PC-3 (cell line): ENCODE results near the gene ZNF697. TPM values are rescaled to one million over a fixed set of nuclear protein-coding genes. Genes with fewer than 3 reads are reported as not detected.

Experiments
- ATAC-seq: fragments of 200-7000 bp; cut with Tn5 transposase; 2 replicates; pipeline ENCODE4 v1.9.1; 2020; ENCODE audit warnings: mild to moderate bottlenecking, moderate library complexity
- BruUV-seq: library from RNA; stranded (reverse); fragments of 400-500 nt; replicated peaks from 2 replicates; lab custom pipeline; 2021; lab: Mats Ljungman, UMichigan
- CTCF ChIA-PET: fragments of 300-600 bp; sonication (Branson Sonifier 250); formaldehyde crosslinking; loops from one replicate; lab custom pipeline; 2022; ENCODE audit warnings: antibody characterized with exemption; lab: Charles Lee
- POLR2A ChIA-PET: fragments of 300-600 bp; sonication (Branson Sonifier 250); formaldehyde crosslinking; loops from one replicate; lab custom pipeline; 2022; ENCODE audit warnings: antibody characterized with exemption; ENCODE audit not compliant: unreplicated experiment; lab: Charles Lee
- DNase-seq: peaks from one replicate; pipeline ENCODE4 v3.0.0-alpha.2; 2015
- H2AFZ ChIP-seq: fragments of 300-600 bp; sonication (generic); 2 replicates; pipeline ENCODE4 v1.6.0; 2016; ENCODE audit warnings: antibody characterized with exemption, low read length
- H3F3A ChIP-seq: fragments of 300-600 bp; sonication (generic); one replicate; pipeline ENCODE4 v1.6.0; 2017; ENCODE audit warnings: antibody characterized with exemption, low read length, control low read depth, mild to moderate bottlenecking; ENCODE audit not compliant: unreplicated experiment
- H3K27ac ChIP-seq: fragments of 300-600 bp; sonication (generic); 2 replicates; pipeline ENCODE4 v1.5.1; 2016; ENCODE audit warnings: mild to moderate bottlenecking, low read length
- H3K27me3 ChIP-seq: fragments of 300-600 bp; sonication (generic); 2 replicates; pipeline ENCODE4 v1.6.1; 2016; ENCODE audit warnings: low read length, mixed read lengths
- H3K36me3 ChIP-seq: fragments of 300-600 bp; sonication (generic); 2 replicates; pipeline ENCODE4 v1.6.1; 2016; ENCODE audit warnings: low read depth, mixed run types, low read length, mixed read lengths
- H3K4me1 ChIP-seq: fragments of 300-600 bp; sonication (generic); 2 replicates; pipeline ENCODE4 v1.5.1; 2016; ENCODE audit warnings: low read length; ENCODE audit not compliant: insufficient read depth
- H3K4me2 ChIP-seq: fragments of 300-600 bp; sonication (generic); 2 replicates; pipeline ENCODE4 v1.6.0; 2016; ENCODE audit warnings: low read length
- H3K4me3 ChIP-seq: fragments of 300-600 bp; sonication (generic); 2 replicates; pipeline ENCODE4 v1.5.1; 2016; ENCODE audit warnings: mild to moderate bottlenecking, low read length, mixed read lengths
- H3K79me2 ChIP-seq: fragments of 300-600 bp; sonication (generic); 2 replicates; pipeline ENCODE4 v1.6.1; 2017; ENCODE audit warnings: low read length, mixed read lengths
- H3K9ac ChIP-seq: fragments of 300-600 bp; sonication (generic); 2 replicates; pipeline ENCODE4 v1.6.0; 2016; ENCODE audit warnings: mild to moderate bottlenecking, low read length
- H3K9me2 ChIP-seq: fragments of 300-600 bp; sonication (generic); replicated peaks from 2 replicates; pipeline ENCODE4 v1.6.1; 2016; ENCODE audit warnings: mixed run types, low read length, mixed read lengths
- H3K9me3 ChIP-seq: fragments of 300-600 bp; sonication (generic); 2 replicates; pipeline ENCODE4 v1.6.1; 2016; ENCODE audit warnings: low read length, mixed read lengths
- H4K20me1 ChIP-seq: fragments of 300-600 bp; sonication (generic); 2 replicates; pipeline ENCODE4 v1.6.1; 2016; ENCODE audit warnings: low read length, mixed read lengths
- CTCF ChIP-seq: fragments of 300-600 bp; sonication (generic); conservative IDR thresholded peaks from 2 replicates; pipeline ENCODE4 v1.5.1; 2017; ENCODE audit warnings: antibody characterized with exemption, low read depth, mild to moderate bottlenecking, low read length
- EZH2 ChIP-seq: fragments of 300-600 bp; sonication (generic); IDR thresholded peaks from one replicate; pipeline ENCODE4 v1.6.1; 2017; ENCODE audit warnings: antibody characterized with exemption, mild to moderate bottlenecking, low read length; ENCODE audit not compliant: unreplicated experiment
- EZH2phosphoT487 ChIP-seq: fragments of 300-600 bp; sonication (generic); IDR thresholded peaks from 2 replicates; pipeline ENCODE4 v1.6.1; 2018; ENCODE audit warnings: mild to moderate bottlenecking, antibody characterized with exemption, low read length, borderline replicate concordance
- intact Hi-C: fragments of 100-400 bp; cut with micrococcal nuclease; formaldehyde crosslinking; loops from 2 replicates; pipeline ENCODE4 v1.9.0; 2023
- total RNA-seq: library from RNA; depleted of rRNA; stranded (reverse); fragments of >200 nt; gene quantifications from 2 replicates; pipeline ENCODE4 v1.2.3, GENCODE V29; 2014

ZNF697 gene
- total RNA-seq, 1 experiment from 2014 or later: 5.3 TPM

- H3K9ac ChIP-seq: no peak overlapping the region
- no TSS peak for BruUV-seq
- H3K27me3 ChIP-seq: no peaks in the 10 kb centered on the region
- no peaks in the 10 kb centered on the region for H3K9me2 ChIP-seq
- CTCF ChIA-PET: no interaction called here
- H3K79me2 ChIP-seq: no peaks in the 10 kb centered on the region
- TF ChIP-seq EZH2phosphoT487 (no peak), CTCF (no peak), EZH2 (no peak)
- H3F3A ChIP-seq: no peaks in the 10 kb centered on the region
- H2AFZ ChIP-seq: peak overlapping the region; percentile 29; the same call in 1 of the 2 replicates
- no peaks in the 10 kb centered on the region for H3K9me3 ChIP-seq
- H3K36me3 ChIP-seq: no peaks in the 10 kb centered on the region
- no peak overlapping the region for H3K27ac ChIP-seq
- POLR2A ChIA-PET: no interaction called here
- H3K4me2 ChIP-seq: no peak overlapping the region
- peaks cover 7% of the 10 kb centered on the region for H3K4me1 ChIP-seq
- DNase-seq (no peak), ATAC-seq (no peak)
- H3K4me3 ChIP-seq: no peak overlapping the region
- intact Hi-C loops: no loop called here
- H4K20me1 ChIP-seq: no peaks in the 10 kb centered on the region
These were observed 7.1 kb upstream of the ZNF697 start for GRCh38 chr1:119655154-119655553.

- no peak for ATAC-seq
These were observed 5.7 kb upstream of the ZNF697 start for GRCh38 chr1:119653839-119654170.

More at GRCh38 chr1:119653839-119654170, 5.7 kb upstream of the ZNF697 start:
- no peaks in the 10 kb centered on the region for H3K9me2 ChIP-seq
- no peaks in the 10 kb centered on the region for H3K79me2 ChIP-seq
- TF ChIP-seq EZH2phosphoT487 (no peak), EZH2 (no peak), CTCF (no peak)
- no peak overlapping the region for H3K27ac ChIP-seq
- no peak overlapping the region for H3K4me2 ChIP-seq
- intact Hi-C loops: no loop called here
- ChIA-PET CTCF (interaction anchor here (0.5 kb wide), 1 partner anchor 102 kb away, joined by 6 read pairs; no protein-coding TSS in a partner anchor), POLR2A (no interaction called here)
- no peaks in the 10 kb centered on the region for H4K20me1 ChIP-seq
- H3K27me3 ChIP-seq: no peaks in the 10 kb centered on the region
- peaks cover 4% of the 10 kb centered on the region for H3K4me1 ChIP-seq
- H3K9me3 ChIP-seq: no peaks in the 10 kb centered on the region
- H3F3A ChIP-seq: no peaks in the 10 kb centered on the region
- H3K4me3 ChIP-seq: no peak overlapping the region
- no TSS peak for BruUV-seq
- no peaks in the 10 kb centered on the region for H3K36me3 ChIP-seq
- no peak overlapping the region for H2AFZ ChIP-seq
- no peak for DNase-seq
- no peak overlapping the region for H3K9ac ChIP-seq
